NCI-H446 (cell line): ENCODE results near the gene TP53I3.
"Not testable (repeated sequence)": the region's sequence is repeated elsewhere in the genome, so short reads cannot be mapped to it uniquely, and the experiment has no call there.

Source experiments
- DNase-seq, 2 experiments: peaks; one replicate each; lab custom pipeline; 2025; lab: John Stamatoyannopoulos, UW

The TP53I3 gene

DNA sequence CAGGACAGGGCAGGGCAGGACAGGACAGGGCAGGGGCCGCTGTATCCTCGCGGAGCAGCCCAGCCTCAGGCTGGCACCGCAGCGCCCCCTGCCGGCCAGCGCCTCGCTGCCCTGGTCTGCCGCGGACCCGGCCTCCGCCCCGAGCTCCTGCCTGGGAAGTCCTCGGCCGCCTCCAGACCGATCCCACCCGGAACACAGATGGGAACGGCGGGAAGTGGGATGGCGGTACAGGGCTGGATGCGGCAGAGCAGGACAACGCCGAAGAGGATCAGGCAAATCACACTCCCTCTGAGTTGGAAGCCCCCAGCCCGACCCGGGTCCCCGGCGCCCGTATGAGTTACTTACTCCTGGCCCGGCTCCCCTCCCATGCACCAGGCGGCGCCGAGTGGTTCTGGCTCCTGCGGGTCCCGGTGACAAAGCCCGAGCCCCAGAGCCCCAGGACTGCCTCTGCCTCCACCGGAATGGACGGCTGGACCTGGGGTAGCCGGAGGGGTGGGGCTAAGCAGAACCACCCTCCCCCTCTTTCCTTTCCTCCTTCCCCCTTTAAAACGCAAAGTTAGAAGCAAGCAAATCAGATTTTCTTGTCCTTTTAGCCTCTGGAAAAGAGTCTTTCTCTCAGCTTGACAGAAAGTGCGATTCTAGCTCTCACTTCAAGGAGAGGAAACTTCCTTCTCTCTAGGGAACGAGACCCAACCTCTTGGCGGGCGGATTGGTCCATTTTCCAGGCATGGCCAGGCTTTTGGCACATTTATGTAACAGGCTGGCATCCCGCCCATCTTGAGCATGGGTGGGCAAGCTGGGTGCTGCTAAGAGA is at the start of gene TP53I3:
Gene TP53I3, minus strand, starts transcription at position 449 of the 814 bp plus-strand sequence. CDS start 508 bp downstream, outside the sequence.
- peak; percentile 52 to 77 for DNase-seq

DNA sequence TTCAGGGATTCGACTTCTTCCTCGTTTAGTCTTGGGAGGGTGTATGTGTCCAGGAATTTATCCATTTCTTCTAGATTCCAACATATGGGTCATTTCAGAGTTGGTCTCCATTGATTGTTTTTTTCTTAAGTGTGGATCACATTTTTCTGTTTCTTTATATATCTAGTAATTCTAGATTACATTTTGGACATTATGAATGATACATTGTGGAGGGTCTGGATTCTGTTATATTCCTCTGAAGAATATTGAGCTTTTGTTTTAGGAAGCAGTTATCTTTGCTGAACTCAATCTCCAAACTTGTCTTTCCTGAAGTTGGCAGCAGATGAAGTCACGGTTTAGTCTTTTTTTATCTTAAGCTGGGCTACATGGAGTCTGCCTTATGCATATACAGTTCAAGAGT is 47.9 kb upstream of the TP53I3 start:
- no peak for DNase-seq

DNA sequence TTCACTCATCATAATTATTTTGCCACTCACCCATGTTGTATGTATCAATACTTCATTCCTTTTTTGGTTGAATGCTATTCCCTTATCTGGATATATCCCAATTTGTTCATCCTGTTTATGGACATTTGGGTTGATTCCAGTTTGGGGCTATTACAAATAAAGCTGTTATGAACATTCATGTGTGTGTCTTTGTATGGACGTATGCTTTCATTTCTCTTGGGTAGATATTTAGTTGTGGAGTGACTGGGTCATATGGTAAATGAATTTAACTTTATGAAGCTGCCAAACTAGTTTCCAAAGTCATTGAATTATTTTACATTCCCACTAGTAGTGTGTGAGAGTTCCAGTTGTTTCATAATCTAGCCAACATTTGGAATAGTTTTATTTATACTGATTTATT is 41.3 kb upstream of the TP53I3 start:
- DNase-seq = no peak

DNA sequence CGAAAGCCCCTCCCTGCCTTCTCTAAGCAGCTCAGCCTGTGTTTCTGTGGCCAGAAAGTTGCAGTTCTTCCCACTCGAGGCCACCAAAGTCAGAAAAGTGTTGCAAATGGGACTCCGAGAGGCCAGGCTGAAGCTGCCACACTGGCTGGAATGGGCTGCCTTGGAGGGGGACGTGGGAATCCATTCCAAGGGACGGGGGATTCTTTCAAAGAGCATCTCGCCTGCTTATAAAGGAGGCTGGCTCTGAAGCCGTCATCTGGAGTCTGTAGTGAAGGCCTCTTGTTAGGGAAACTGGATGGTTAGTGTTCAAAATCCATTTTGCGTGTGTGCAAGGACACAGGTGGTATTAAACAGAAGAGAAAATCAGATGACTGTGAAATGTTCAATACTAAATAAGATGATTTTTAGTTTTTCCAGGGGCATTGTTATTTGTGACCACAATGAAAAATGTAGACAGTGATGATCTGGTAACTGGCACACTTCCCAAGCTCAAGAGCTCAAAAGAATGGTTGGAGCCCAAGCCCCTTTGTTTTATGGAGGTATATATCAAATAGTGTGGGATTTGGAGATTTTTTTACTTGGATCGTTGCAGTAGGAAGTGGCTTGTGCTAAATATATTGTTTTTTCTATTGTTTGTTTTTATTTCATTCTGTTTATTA is 39.4 kb upstream of the TP53I3 start:
- DNase-seq = peak; percentile 18 to 29

GRCh38 chr2:24123195-24123921 is 38.7 kb upstream of the TP53I3 start, which contains the start of the genes FAM228B and PFN4:
FAM228B (plus strand) TSS chr2:24123469; CDS start chr2:24124362, 893 bp downstream.
PFN4 (minus strand) TSS chr2:24123334; CDS start chr2:24122535, 799 bp downstream.
- DNase-seq = peak; percentile 41 to 83

DNA sequence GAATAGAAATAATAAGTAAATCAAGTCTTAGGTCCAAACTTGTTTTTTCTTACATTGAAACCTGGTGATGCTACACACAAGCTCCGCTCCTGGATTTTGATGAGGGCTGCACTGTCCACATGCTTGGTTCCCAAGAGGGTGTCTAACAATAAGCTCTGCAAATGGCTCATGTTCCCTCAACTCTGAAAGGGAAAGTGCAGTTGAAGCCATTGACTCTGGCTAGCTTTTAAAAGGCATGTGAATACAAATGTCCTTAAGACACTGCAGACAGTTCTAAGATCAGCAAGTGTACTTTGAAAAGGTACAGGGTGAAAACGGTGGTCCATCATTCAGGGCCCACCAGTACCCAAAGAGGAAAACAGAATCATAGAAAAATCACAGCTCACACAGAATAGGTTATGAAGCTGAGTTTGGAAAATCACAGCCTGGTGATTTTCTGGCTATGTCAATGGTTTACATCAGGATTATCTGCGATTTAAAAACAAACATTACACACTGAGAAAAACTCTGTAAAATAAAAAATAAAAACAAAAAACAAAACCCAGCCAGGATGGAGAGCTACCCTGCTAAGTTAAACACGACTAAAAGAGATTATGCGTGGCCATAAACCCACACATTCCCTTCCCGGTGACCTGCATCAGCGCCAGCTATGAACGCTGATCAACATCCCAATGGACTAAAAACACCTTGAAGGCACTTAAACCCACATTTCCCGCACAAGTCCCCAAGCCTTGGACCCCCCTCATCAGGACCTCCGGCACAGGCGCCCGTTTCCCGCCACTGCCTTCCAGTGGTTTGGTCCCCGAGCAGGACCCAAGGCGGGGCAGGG is 37.9 kb upstream of the TP53I3 start:
- no peak for DNase-seq

DNA sequence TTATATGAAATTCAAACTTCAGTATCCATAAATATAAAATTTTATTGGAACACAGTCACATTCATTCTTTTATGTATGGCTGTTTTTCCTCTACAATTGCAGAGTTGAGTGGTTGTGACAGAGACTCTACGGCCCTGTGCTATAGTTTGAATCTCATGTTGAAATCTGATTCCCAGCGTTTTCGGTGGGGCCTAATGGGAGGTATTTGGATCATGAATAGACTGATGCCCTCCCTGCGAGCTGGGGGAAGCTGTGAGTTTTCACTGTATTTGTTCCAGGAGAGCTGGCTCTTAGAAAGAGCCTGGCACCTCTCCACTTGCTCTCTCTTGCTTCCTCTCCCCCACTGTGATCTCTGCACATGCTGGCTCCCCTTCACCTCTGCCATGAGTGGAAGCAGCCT is 36.8 kb upstream of the TP53I3 start:
- peak; percentile 23 to 66 for DNase-seq

- no peak for DNase-seq
These were observed 36.4 kb upstream of the TP53I3 start for GRCh38 chr2:24121066-24121465.

GRCh38 chr2:24117902-24118301 is 33.3 kb upstream of the TP53I3 start:
- no peak for DNase-seq

DNA sequence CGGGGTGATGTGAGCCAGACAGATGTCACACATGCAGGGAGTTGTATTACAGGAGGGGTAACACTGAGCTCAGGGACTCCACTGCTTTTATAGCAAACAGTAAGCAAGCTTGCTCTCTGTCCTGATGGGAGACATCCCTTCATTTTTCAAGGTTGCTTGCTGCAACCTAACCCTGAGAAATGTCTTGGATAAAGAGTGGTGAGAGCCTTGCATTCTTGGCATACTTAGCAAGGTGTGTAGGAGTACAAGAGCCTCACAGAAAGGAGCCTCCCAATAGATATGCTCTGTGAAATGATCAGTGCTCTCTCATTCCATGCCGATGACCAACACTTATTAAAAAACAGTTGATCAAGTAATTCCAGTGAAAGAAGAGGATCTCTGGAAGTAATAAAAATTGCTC is 30.4 kb upstream of the TP53I3 start:
- no peak for DNase-seq

- DNase-seq = no peak
These were observed 26.8 kb upstream of the TP53I3 start for GRCh38 chr2:24111407-24111901.

- no peak for DNase-seq
These were observed 26.1 kb upstream of the TP53I3 start for GRCh38 chr2:24110660-24111303.

DNA sequence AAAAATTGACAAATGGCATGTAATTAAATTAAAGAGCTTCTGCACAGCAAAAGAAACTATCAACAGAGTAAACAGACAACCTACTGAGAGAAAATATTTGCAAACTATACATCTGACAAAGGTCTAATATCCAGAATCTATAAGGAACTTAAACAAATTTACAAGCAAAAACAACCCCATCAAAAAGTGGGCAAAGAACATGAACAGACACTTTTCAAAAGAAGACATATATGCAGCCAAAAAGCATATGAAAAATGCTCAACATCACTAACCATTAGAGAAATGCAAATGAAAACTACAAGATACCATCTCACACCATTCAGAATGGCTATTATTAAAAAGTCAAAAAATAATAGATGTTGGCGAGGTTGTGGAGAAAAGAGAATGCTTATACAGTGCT is 24.8 kb upstream of the TP53I3 start:
- DNase-seq = not testable (repeated sequence)

DNA sequence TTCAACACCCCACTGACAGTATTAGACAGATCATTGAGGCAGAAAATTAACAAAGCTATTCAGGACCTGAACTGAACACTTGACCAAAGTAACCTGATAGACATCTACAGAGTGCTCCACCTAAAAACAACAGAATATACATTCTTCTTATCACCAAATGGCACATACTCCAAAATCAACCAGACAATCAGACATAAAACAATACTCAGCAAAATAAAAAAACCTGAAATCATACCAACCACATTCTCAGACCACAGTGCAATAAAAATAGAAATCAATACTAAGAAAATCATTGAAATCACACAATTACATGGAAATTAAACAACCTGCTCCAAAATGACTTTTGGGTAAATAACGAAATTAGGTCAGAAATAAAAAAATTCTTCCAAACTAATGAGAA is 22.7 kb upstream of the TP53I3 start:
- no peak for DNase-seq

DNA sequence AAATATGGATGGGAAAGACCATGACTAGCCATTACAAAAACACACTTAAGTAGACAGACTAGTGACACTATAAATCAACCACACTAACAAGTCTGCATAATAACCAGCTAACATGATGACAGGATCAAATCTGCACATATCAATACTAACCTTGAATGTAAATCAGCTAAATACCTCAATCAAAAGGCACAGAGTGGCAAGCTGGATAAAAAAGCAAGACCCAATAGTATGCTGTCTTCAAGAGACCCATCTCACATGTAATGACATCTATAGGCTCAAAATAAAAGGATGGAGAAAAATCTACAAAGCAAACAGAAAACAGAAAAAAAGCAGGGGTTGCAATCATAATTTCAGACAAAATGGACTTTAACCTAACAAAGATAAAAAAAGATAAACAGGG is 22.2 kb upstream of the TP53I3 start:
- no peak for DNase-seq

- DNase-seq = no peak
These were observed 21.2 kb upstream of the TP53I3 start for GRCh38 chr2:24105816-24106215.

DNA sequence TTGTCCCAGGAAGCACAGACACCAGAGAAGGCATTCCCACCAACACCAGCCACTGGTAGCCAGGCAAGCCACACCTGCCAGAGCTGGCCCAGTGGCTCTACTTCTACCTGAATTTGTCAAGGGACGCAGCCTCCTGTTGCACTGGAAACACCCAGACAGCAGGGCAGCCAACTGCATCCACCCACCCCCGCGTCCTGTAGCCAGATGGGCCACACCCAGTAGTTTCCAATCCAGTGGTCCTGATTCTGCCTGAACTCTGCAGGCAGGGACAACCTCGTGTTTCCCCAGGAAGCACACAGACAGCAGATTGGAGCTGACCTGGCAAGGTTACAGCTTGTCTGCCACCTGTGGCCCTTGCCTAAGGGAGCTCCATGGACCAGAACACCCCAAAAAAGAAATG is 20.3 kb upstream of the TP53I3 start:
- no peak for DNase-seq

GRCh38 chr2:24104110-24104650 is 19.5 kb upstream of the TP53I3 start:
- no peak for DNase-seq

DNA sequence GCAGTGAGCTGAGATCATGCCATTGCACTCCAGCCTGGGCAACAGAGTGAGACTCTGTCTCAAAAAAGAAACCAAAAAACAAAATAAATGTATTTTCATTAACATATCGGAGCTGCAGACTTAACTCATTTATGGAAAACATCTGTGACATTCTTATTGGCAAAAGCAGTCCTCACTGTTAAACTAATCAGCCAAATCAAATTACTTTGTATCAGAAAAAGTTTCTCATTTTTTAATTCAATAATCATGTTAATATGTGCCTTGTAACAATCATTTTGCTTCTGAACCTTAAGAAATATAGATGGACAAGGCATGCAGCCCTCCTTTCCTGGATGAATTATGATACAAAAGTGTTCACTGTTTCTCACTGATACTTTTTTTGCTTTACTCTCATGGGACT is 18.0 kb upstream of the TP53I3 start:
- DNase-seq = no peak

DNA sequence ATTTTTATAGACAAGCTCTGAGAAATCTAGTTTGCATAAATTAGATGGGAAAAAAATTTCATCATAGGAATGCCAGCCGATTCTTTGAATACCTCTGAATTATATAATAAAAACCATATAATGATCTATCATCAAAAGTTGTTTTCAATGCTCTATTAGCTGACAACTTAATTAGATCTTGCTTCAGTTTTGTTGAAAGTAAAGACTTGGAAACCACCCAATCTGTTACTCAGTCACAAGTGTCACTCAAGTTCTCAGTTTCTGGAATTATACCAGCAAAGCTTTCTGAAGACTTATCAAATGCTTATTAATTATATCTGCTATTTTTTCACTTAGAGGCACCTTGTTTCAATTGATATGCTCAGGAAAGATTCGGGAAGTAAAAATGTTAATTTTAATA is 17.4 kb upstream of the TP53I3 start:
- no peak for DNase-seq

DNA sequence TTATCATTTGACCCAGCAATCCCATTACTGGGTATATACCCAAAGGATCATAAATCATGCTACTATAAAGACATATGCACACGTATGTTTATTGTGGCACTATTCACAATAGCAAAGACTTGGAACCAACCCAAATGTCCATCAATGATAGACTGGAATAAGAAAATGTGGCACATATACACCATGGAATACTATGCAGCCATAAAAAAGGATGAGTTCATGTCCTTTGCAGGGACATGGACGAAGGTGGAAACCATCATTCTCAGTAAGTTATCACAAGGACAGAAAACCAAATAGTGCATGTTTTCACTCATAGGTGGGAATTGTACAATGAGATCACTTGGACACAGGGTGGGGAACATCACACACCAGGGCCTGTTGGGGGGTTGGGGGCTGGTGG is 16.1 kb upstream of the TP53I3 start:
- not testable (repeated sequence) for DNase-seq
